Endothelial cell of umbilical vein (primary cell): ENCODE data around the gene TXNIP. TPM values are rescaled to one million over a fixed set of nuclear protein-coding genes. Genes with fewer than 3 reads are reported as not detected.

Source experiments
- BruUV-seq: library from RNA; stranded (reverse); fragments of 400-500 nt; replicated peaks from 2 replicates; lab custom pipeline; 2021; lab: Mats Ljungman, UMichigan
- CTCF ChIA-PET: fragments of 300-600, 350-600 bp; sonication (Branson Sonifier 250); formaldehyde crosslinking; loops from one replicate; lab custom pipeline; 2021; ENCODE audit warnings: antibody characterized with exemption, inconsistent platforms; lab: Charles Lee
- POLR2A ChIA-PET: fragments of 300-600, 350-600 bp; sonication (Branson Sonifier 250); formaldehyde crosslinking; loops from one replicate; lab custom pipeline; 2021; ENCODE audit warnings: antibody characterized with exemption, inconsistent platforms; lab: Charles Lee
- DNase-seq: peaks from one replicate; pipeline ENCODE4 v3.0.0-alpha.2; 2011; ENCODE audit warnings: low read depth, low spot score
- FAIRE-seq: peaks from 2 replicates; lab custom pipeline; 2011; peaks lifted over from hg19 to GRCh38; lab: Jason Lieb, UNC
- H2AFZ ChIP-seq: 2 replicates; pipeline ENCODE4 v1.6.0; 2012; ENCODE audit warnings: low read depth, low read length, control low read depth, inconsistent platforms
- H3K27ac ChIP-seq: 2 replicates; pipeline ENCODE4 v1.5.1; 2011; ENCODE audit warnings: low read depth, mild to moderate bottlenecking, control low read depth, low read length, moderate library complexity; ENCODE audit not compliant: insufficient read depth
- H3K27me3 ChIP-seq, 2 experiments: 2 replicates each; pipeline versions ENCODE4 v1.6.0 to v1.6.1; 2011; ENCODE audit warnings: low read length in 2 of 2, mixed read lengths in 1 of 2; ENCODE audit not compliant: control insufficient read depth in 2 of 2, insufficient read depth in 2 of 2
- H3K36me3 ChIP-seq, 2 experiments: 2 replicates in 1 of 2; 3 replicates in 1 of 2; pipeline ENCODE4 v1.5.1; 2011; ENCODE audit warnings: low read length in 2 of 2, mild to moderate bottlenecking in 1 of 2, moderate library complexity in 1 of 2; ENCODE audit not compliant: control insufficient read depth in 2 of 2, insufficient read depth in 2 of 2; ENCODE audit errors: extremely low read depth in 1 of 2
- H3K4me1 ChIP-seq: 3 replicates; pipeline ENCODE4 v1.5.1; 2011; ENCODE audit warnings: mild to moderate bottlenecking, low read length; ENCODE audit not compliant: control insufficient read depth, insufficient read depth; ENCODE audit errors: extremely low read depth
- H3K4me2 ChIP-seq: 2 replicates; pipeline ENCODE4 v1.6.1; 2011; ENCODE audit warnings: low read length, control low read depth, mixed read lengths; ENCODE audit not compliant: insufficient read depth
- H3K4me3 ChIP-seq, 3 experiments: fragments of 200-600 bp in 1 of 3; sonication (generic), shearing (Covaris generic) in 1 of 3; replicated peaks in 1 of 3; 2 replicates each; pipeline ENCODE4 v1.5.1; 2011 to 2016; ENCODE audit warnings: control low read depth in 3 of 3, low read length in 3 of 3, mild to moderate bottlenecking in 2 of 3, inconsistent platforms in 1 of 3, low read depth in 1 of 3, moderate library complexity in 1 of 3; ENCODE audit not compliant: insufficient read depth in 1 of 3
- H3K79me2 ChIP-seq: 2 replicates; pipeline ENCODE4 v1.6.0; 2012; ENCODE audit warnings: low read length, inconsistent platforms; ENCODE audit not compliant: control insufficient read depth, insufficient read depth
- H3K9ac ChIP-seq: replicated peaks from 2 replicates; pipeline ENCODE3; 2011; ENCODE audit warnings: low read length, control low read depth; ENCODE audit not compliant: insufficient read depth; ENCODE audit errors: extremely low read depth
- H3K9me1 ChIP-seq: replicated peaks from 3 replicates; pipeline ENCODE4 v1.6.0; 2011; ENCODE audit warnings: mild to moderate bottlenecking, low read length; ENCODE audit not compliant: control insufficient read depth, insufficient read depth; ENCODE audit errors: extremely low read depth
- H3K9me3 ChIP-seq: replicated peaks from 2 replicates; pipeline ENCODE4 v1.5.1; 2012; ENCODE audit warnings: low read length, inconsistent platforms; ENCODE audit not compliant: control insufficient read depth, insufficient read depth
- H4K20me1 ChIP-seq: replicated peaks from 2 replicates; pipeline ENCODE3; 2011; ENCODE audit warnings: mild to moderate bottlenecking, low read length; ENCODE audit not compliant: control insufficient read depth, insufficient read depth; ENCODE audit errors: extremely low read depth
- EZH2 ChIP-seq: IDR thresholded peaks from 2 replicates; pipeline ENCODE4 v1.6.1; 2012; ENCODE audit warnings: borderline replicate concordance, low read depth, mild to moderate bottlenecking, moderate library complexity, low read length, inconsistent platforms; ENCODE audit not compliant: severe bottlenecking
- FOS ChIP-seq: IDR thresholded peaks from 2 replicates; pipeline ENCODE4 v1.6.1; 2011; ENCODE audit warnings: mild to moderate bottlenecking, low read length, moderate library complexity, borderline replicate concordance; ENCODE audit not compliant: insufficient read depth
- GATA2 ChIP-seq: IDR thresholded peaks from 2 replicates; pipeline ENCODE4 v1.7.0; 2011; ENCODE audit warnings: low read depth, mild to moderate bottlenecking, moderate library complexity, mixed read lengths, low read length; ENCODE audit not compliant: insufficient read length, insufficient read depth
- JUN ChIP-seq: IDR thresholded peaks from 2 replicates; pipeline ENCODE4 v1.6.1; 2011; ENCODE audit warnings: borderline replicate concordance, low read depth; ENCODE audit not compliant: insufficient read length, insufficient read depth
- MYC ChIP-seq: IDR thresholded peaks from one replicate; pipeline ENCODE4 v1.6.1; 2011; ENCODE audit warnings: mild to moderate bottlenecking, low read depth, low read length
- POLR2A ChIP-seq: IDR thresholded peaks from 2 replicates; pipeline ENCODE4 v1.6.1; 2012; ENCODE audit warnings: low read depth, mild to moderate bottlenecking, control low read depth, low read length
- POLR2AphosphoS5 ChIP-seq: IDR thresholded peaks from 2 replicates; pipeline ENCODE4 v1.6.1; 2012; ENCODE audit warnings: low read depth, mild to moderate bottlenecking, control low read depth, low read length, moderate library complexity; ENCODE audit not compliant: insufficient read depth
- dilution Hi-C: fragments of 300-500 bp; cut with MboI; formaldehyde crosslinking; loops from one replicate; pipeline ENCODE4 v1.15.0; 2019; ENCODE audit warnings: low sequenced_read_pairs; ENCODE audit not compliant: extremely low pct_ligation_motif_present
- intact Hi-C: fragments of 100-400 bp; cut with micrococcal nuclease; formaldehyde crosslinking; loops from one replicate; pipeline ENCODE4 v1.10.0; 2022
- polyA plus RNA-seq, 4 experiments: library from polyadenylated mRNA; depleted of rRNA in 3 of 4; stranded (reverse) in 3 of 4; unstranded in 1 of 4; fragments of >200 nt; gene quantifications; 2 replicates each; pipeline versions ENCODE4 v1.2.1 to v1.2.3, GENCODE V29; 2011 to 2012; ENCODE audit warnings: missing spikeins in 1 of 4
- total RNA-seq: library from RNA; stranded (reverse); gene quantifications from 2 replicates; pipeline ENCODE4 v1.2.3, GENCODE V29; 2021
- TF ChIP-seq, protein P1 (sequence below), 2 donors: IDR thresholded peaks; 1 replicate in 1 of 2; 2 replicates in 1 of 2; pipeline ENCODE4 v1.5.1; 2011; ENCODE audit warnings: low read length in 2 of 2, mild to moderate bottlenecking in 2 of 2, moderate library complexity in 2 of 2, control low read depth in 1 of 2, inconsistent platforms in 1 of 2, low read depth in 1 of 2; ENCODE audit not compliant: insufficient read depth in 1 of 2; ENCODE audit errors: extremely low read depth in 1 of 2
- TF ChIP-seq, protein P2 (sequence below): IDR thresholded peaks from 2 replicates; pipeline ENCODE4 v1.6.1; 2011; ENCODE audit not compliant: insufficient read depth, insufficient read length

TXNIP gene
- total and polyA plus RNA-seq, 2 donors (not counting 3 experiments of a cell fraction or from before 2014, with no cell fraction given): 9.1 to 21.8 TPM

DNA sequence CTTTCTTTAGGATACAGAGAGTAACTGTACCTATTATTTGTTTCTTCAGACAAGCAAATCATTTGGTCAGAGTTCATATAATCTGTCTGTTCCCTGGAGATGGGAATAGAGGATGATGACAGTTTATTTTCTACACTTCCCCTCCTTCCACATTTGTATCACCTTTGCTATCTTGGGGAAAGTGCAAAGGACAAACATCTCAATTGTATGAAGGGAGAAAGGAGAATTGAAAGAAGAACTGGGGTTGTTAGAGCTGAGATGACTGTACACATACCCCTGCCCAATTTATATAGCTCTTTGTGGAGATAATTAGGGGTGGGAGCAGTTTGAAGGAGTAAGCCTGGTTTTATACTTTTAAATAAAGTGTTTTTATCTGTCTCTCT is 17.9 kb downstream of the TXNIP start:
- H2AFZ ChIP-seq: no peak overlapping the region
- no peaks in the 10 kb centered on the region for H3K9me3 ChIP-seq
- dilution Hi-C loops: no loop called here
- no peaks in the 10 kb centered on the region for H3K79me2 ChIP-seq
- peak overlapping the region; percentile 87 for H3K4me2 ChIP-seq
- peak overlapping the region; percentile 54 for H3K9ac ChIP-seq
- no peak for TF ChIP-seq EZH2
- TF ChIP-seq GATA2: no peak
- no peak for TF ChIP-seq POLR2AphosphoS5
- TF ChIP-seq FOS: no peak
- no peak for TF ChIP-seq POLR2A
- TF ChIP-seq, protein P1, sequence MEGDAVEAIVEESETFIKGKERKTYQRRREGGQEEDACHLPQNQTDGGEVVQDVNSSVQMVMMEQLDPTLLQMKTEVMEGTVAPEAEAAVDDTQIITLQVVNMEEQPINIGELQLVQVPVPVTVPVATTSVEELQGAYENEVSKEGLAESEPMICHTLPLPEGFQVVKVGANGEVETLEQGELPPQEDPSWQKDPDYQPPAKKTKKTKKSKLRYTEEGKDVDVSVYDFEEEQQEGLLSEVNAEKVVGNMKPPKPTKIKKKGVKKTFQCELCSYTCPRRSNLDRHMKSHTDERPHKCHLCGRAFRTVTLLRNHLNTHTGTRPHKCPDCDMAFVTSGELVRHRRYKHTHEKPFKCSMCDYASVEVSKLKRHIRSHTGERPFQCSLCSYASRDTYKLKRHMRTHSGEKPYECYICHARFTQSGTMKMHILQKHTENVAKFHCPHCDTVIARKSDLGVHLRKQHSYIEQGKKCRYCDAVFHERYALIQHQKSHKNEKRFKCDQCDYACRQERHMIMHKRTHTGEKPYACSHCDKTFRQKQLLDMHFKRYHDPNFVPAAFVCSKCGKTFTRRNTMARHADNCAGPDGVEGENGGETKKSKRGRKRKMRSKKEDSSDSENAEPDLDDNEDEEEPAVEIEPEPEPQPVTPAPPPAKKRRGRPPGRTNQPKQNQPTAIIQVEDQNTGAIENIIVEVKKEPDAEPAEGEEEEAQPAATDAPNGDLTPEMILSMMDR (IDR thresholded peaks at IDR 0.05; ENCODE audit: extremely low read depth in 1 of 2, insufficient read depth in 1 of 2, low read depth in 1 of 2, low read length in 2 of 2): no peak
- TF ChIP-seq MYC: no peak
- TF ChIP-seq, protein P2, sequence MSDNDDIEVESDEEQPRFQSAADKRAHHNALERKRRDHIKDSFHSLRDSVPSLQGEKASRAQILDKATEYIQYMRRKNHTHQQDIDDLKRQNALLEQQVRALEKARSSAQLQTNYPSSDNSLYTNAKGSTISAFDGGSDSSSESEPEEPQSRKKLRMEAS: no peak
- no peak for TF ChIP-seq JUN
- DNase-seq: peak; percentile 18
- ChIA-PET POLR2A (interaction anchor here (1.1 to 1.6 kb wide), 4 partner anchors 15 to 73 kb away, joined by 4 read pairs; no protein-coding TSS in a partner anchor), CTCF (interaction anchor here (1.0 to 20.0 kb wide), 15 partner anchors 12 to 133 kb away, joined by 3 to 496 read pairs (median 8); partner anchors contain the start of genes ANKRD34A, NUDT17, PIAS3 and POLR3GL)
- peaks cover 40% of the 10 kb centered on the region for H3K4me1 ChIP-seq
- no peak for FAIRE-seq
- H3K9me1 ChIP-seq: no peaks in the 10 kb centered on the region
- no peaks in the 10 kb centered on the region for H3K36me3 ChIP-seq
- peak overlapping the region; percentile 89 for H3K27ac ChIP-seq
- no peaks in the 10 kb centered on the region for H3K27me3 ChIP-seq
- H3K4me3 ChIP-seq: no peak overlapping the region
- H4K20me1 ChIP-seq: no peaks in the 10 kb centered on the region
- BruUV-seq: TSS peak; percentile 49
- intact Hi-C loops: no loop called here
